WERI-Rb-1 (cell line): ENCODE measurements around the gene ZFP36.

Source experiments
- DNase-seq: peaks from one replicate; pipeline ENCODE4 v3.0.0-alpha.2; 2020
- H3K27ac ChIP-seq: fragments of 250-450 bp; sonication (Bioruptor Pico); 2 replicates; pipeline ENCODE4 v1.5.1; 2020; ENCODE audit warnings: mild to moderate bottlenecking, moderate library complexity
- H3K27me3 ChIP-seq: fragments of 250-450 bp; sonication (Bioruptor Pico); 2 replicates; pipeline ENCODE4 v1.5.1; 2021; ENCODE audit warnings: mild to moderate bottlenecking, low read depth, moderate library complexity; ENCODE audit not compliant: insufficient read depth, severe bottlenecking
- H3K36me3 ChIP-seq: fragments of 250-450 bp; sonication (Bioruptor Pico); 2 replicates; pipeline ENCODE4 v1.5.1; 2020; ENCODE audit warnings: mild to moderate bottlenecking, moderate library complexity
- H3K4me3 ChIP-seq: 2 replicates; pipeline ENCODE4 v1.5.1; 2011; ENCODE audit warnings: low read depth, mild to moderate bottlenecking, control low read depth, low read length
- H3K9me3 ChIP-seq: fragments of 250-450 bp; sonication (Bioruptor Pico); 2 replicates; pipeline ENCODE4 v1.5.1; 2021; ENCODE audit warnings: mild to moderate bottlenecking, moderate library complexity; ENCODE audit not compliant: severe bottlenecking
- TF ChIP-seq, protein P1 (sequence below): IDR thresholded peaks from 2 replicates; pipeline ENCODE4 v1.5.1; 2011; ENCODE audit warnings: low read depth, mild to moderate bottlenecking, control low read depth, inconsistent platforms, low read length

Gene ZFP36

DNA sequence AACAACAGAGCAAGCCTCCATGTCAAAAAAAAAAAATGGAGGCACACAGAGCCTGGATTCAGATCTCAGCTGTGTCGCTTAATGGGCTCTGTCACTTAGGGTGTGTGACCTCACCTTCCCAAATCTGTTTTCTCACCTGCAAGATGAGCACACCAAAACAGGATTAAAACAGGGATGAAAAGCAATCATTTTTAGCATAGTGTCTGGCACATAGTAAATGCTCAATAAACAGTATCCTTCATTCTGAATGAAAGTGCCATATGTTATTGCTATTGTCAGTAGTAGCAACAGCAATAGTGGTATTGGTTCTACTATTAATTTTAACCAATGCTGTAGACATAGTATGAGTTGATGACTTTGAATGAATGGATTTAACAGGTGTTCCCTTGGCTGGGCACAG is 41.1 kb upstream of the ZFP36 start:
- TF ChIP-seq, protein P1, sequence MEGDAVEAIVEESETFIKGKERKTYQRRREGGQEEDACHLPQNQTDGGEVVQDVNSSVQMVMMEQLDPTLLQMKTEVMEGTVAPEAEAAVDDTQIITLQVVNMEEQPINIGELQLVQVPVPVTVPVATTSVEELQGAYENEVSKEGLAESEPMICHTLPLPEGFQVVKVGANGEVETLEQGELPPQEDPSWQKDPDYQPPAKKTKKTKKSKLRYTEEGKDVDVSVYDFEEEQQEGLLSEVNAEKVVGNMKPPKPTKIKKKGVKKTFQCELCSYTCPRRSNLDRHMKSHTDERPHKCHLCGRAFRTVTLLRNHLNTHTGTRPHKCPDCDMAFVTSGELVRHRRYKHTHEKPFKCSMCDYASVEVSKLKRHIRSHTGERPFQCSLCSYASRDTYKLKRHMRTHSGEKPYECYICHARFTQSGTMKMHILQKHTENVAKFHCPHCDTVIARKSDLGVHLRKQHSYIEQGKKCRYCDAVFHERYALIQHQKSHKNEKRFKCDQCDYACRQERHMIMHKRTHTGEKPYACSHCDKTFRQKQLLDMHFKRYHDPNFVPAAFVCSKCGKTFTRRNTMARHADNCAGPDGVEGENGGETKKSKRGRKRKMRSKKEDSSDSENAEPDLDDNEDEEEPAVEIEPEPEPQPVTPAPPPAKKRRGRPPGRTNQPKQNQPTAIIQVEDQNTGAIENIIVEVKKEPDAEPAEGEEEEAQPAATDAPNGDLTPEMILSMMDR = no peak
- Histone ChIP-seq H3K9me3 (no peaks in the 10 kb centered on the region), H3K27ac (no peak overlapping the region), H3K27me3 (no peaks in the 10 kb centered on the region), H3K4me3 (no peak overlapping the region), H3K36me3 (peaks cover 57% of the 10 kb centered on the region)
- DNase-seq = no peak

DNA sequence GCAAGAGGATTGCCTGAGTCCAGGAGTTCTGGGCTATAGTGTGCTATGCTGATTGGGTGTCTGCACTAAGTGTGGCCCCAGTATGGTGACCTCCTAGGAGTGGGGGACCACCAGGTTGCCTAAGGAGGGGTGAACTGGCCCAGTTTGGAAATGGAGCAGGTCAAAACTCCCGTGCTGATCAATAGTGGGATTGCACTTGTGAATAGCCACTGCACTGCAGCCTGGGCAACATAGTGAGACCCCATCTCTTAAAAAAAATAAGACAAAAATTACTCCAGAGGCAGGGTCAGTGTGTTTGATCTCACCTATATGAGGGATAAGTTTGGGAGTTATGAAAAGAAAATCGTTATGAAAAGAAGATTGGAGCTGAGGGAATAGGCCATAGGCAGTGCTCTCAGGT is 37.4 kb upstream of the ZFP36 start:
- Histone ChIP-seq H3K4me3 (no peak overlapping the region), H3K27ac (no peak overlapping the region), H3K9me3 (no peaks in the 10 kb centered on the region), H3K36me3 (peaks cover 75% of the 10 kb centered on the region), H3K27me3 (no peaks in the 10 kb centered on the region)
- no peak for DNase-seq
- TF ChIP-seq, protein P1 = no peak

GRCh38 chr19:39370735-39371134 is 35.9 kb upstream of the ZFP36 start:
- Histone ChIP-seq H3K27ac (no peak overlapping the region), H3K36me3 (peaks cover 78% of the 10 kb centered on the region), H3K4me3 (no peak overlapping the region), H3K27me3 (no peaks in the 10 kb centered on the region), H3K9me3 (no peaks in the 10 kb centered on the region)
- TF ChIP-seq, protein P1 = no peak
- DNase-seq = no peak

GRCh38 chr19:39372047-39372802 is 34.4 kb upstream of the ZFP36 start:
- H3K27ac ChIP-seq = no peak overlapping the region
- no peak for DNase-seq
- H3K27me3 ChIP-seq = no peaks in the 10 kb centered on the region
- no peaks in the 10 kb centered on the region for H3K9me3 ChIP-seq
- no peak overlapping the region for H3K4me3 ChIP-seq
- H3K36me3 ChIP-seq = peaks cover 85% of the 10 kb centered on the region
- TF ChIP-seq, protein P1 = no peak

DNA sequence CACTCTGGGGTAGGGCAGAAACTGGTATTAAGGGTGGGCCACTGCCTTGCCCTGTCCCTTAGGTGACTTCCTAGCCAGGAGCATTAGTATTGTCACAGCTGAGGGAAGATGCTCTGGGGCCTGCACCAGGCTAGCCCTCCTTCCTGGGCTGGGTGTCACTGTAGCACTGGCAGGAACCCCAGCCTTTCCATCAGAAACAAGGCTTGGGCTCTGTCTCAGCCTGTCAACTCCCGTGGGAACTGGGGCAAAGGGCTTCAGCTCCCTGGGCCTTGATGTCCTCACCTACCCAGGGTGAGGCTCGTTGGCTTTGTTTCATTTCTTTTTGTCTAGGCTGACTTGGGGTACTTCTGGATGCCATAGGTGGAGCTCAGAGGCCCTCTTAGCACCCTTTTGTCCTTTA is 33.7 kb upstream of the ZFP36 start:
- no peak overlapping the region for H3K27ac ChIP-seq
- peaks cover 92% of the 10 kb centered on the region for H3K36me3 ChIP-seq
- TF ChIP-seq, protein P1 = no peak
- H3K9me3 ChIP-seq = no peaks in the 10 kb centered on the region
- no peak overlapping the region for H3K4me3 ChIP-seq
- DNase-seq = no peak
- H3K27me3 ChIP-seq = no peaks in the 10 kb centered on the region

DNA sequence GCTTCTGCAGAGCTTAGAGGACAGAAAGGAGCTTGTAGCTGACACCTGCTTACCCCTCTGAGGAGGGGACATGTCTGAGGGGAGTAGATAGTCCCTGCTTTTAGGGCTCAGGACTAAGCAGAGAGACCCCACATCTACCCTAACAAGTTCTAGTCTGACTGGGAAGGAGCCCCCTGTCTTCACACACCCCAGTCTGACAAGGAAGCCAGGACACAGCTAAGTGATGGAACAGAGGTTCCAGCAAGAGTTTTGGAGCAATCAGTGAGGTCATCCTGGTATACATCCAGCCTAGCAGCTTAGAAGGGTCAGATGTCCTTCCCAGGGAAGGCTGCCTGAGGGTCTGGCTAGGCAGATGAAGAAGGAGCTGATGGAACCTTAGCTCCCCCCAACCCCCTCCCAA is 30.7 kb upstream of the ZFP36 start:
- H3K27me3 ChIP-seq = no peaks in the 10 kb centered on the region
- DNase-seq = no peak
- TF ChIP-seq, protein P1 = no peak
- no peak overlapping the region for H3K4me3 ChIP-seq
- no peak overlapping the region for H3K27ac ChIP-seq
- peaks cover 94% of the 10 kb centered on the region for H3K36me3 ChIP-seq
- H3K9me3 ChIP-seq = no peaks in the 10 kb centered on the region
